MM.1S (cell line): ENCODE results near the gene CYTH1.

Source experiments
- DNase-seq: peaks from one replicate; pipeline ENCODE4 v3.0.0-alpha.2; 2015
- H2AFZ ChIP-seq: fragments of 300-600 bp; sonication (generic); 2 replicates; pipeline ENCODE4 v1.6.0; 2016; ENCODE audit warnings: antibody characterized with exemption, low read length
- H3F3A ChIP-seq: fragments of 300-600 bp; sonication (generic); 2 replicates; pipeline ENCODE4 v1.6.1; 2016; ENCODE audit warnings: mild to moderate bottlenecking, antibody characterized with exemption, low read length, moderate library complexity, mixed read lengths; ENCODE audit not compliant: insufficient read depth
- H3K27ac ChIP-seq: fragments of 300-600 bp; sonication (generic); 2 replicates; pipeline ENCODE4 v1.5.1; 2016; ENCODE audit warnings: mild to moderate bottlenecking, low read length
- H3K27me3 ChIP-seq: fragments of 300-600 bp; sonication (generic); replicated peaks from 2 replicates; pipeline ENCODE4 v1.6.0; 2016; ENCODE audit warnings: low read length; ENCODE audit not compliant: insufficient read depth
- H3K36me3 ChIP-seq: fragments of 300-600 bp; sonication (generic); replicated peaks from 2 replicates; pipeline ENCODE4 v1.6.1; 2016; ENCODE audit warnings: mild to moderate bottlenecking, low read length, mixed read lengths; ENCODE audit not compliant: insufficient read depth
- H3K4me1 ChIP-seq: fragments of 300-600 bp; sonication (generic); 2 replicates; pipeline ENCODE4 v1.6.1; 2016; ENCODE audit warnings: low read length, mixed read lengths
- H3K4me2 ChIP-seq: fragments of 300-600 bp; sonication (generic); 2 replicates; pipeline ENCODE4 v1.6.0; 2016; ENCODE audit warnings: low read depth, low read length
- H3K4me3 ChIP-seq: fragments of 300-600 bp; sonication (generic); 2 replicates; pipeline ENCODE4 v1.5.1; 2016; ENCODE audit warnings: low read length, mixed read lengths
- H3K79me2 ChIP-seq: fragments of 300-600 bp; sonication (generic); 2 replicates; pipeline ENCODE4 v1.6.1; 2016; ENCODE audit warnings: mixed run types, low read length, mixed read lengths
- H3K9ac ChIP-seq: fragments of 300-600 bp; sonication (generic); 2 replicates; pipeline ENCODE4 v1.6.1; 2016; ENCODE audit warnings: low read length, mixed read lengths
- H3K9me2 ChIP-seq: fragments of 300-600 bp; sonication (generic); replicated peaks from 2 replicates; pipeline ENCODE4 v1.6.1; 2016; ENCODE audit warnings: mild to moderate bottlenecking, low read length, mixed read lengths; ENCODE audit not compliant: insufficient read depth
- H3K9me3 ChIP-seq: fragments of 300-600 bp; sonication (generic); replicated peaks from 2 replicates; pipeline ENCODE4 v1.6.1; 2016; ENCODE audit warnings: mild to moderate bottlenecking, low read length, mixed read lengths; ENCODE audit not compliant: insufficient read depth
- H4K20me1 ChIP-seq: fragments of 300-600 bp; sonication (generic); 2 replicates; pipeline ENCODE4 v1.6.1; 2016; ENCODE audit warnings: mild to moderate bottlenecking, low read length, moderate library complexity, mixed read lengths; ENCODE audit not compliant: insufficient read depth
- CTCF ChIP-seq: fragments of 300-600 bp; sonication (generic); IDR thresholded peaks from 2 replicates; pipeline ENCODE4 v1.5.1; 2016; ENCODE audit warnings: antibody characterized with exemption, low read length, mixed read lengths
- EZH2 ChIP-seq: fragments of 300-600 bp; sonication (generic); optimal IDR thresholded peaks from 2 replicates; pipeline ENCODE3; 2017; ENCODE audit warnings: low read depth, mild to moderate bottlenecking, antibody characterized with exemption, low read length, mixed read lengths
- EZH2phosphoT487 ChIP-seq: fragments of 300-600 bp; sonication (generic); IDR thresholded peaks from 2 replicates; pipeline ENCODE4 v1.6.1; 2018; ENCODE audit warnings: antibody characterized with exemption, low read length

Gene CYTH1

DNA sequence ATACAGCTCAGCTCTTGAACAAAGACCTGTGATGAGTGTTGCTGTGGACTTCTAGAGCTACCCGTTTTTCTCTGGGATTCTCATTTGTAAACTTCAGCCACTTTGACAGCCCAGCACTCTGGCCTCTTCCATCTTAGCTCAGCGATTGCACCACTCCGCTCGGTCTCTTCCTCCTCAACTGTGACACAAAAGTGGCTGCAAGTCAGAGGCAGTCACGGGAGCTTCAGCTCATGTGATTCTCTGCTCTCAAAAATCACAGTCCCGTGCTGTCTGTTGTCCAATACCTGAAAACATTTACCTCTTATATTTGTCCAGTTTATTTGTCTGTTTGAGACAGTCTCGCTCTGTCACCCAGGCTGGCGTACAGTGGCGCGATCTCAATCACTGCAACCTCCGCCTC lies 129.2 kb downstream of the CYTH1 start:
- no peak for DNase-seq
- Histone ChIP-seq H3F3A (no peaks in the 10 kb centered on the region), H3K4me1 (no peaks in the 10 kb centered on the region)

GRCh38 chr17:78652024-78652423 lies 130.0 kb downstream of the CYTH1 start:
- Histone ChIP-seq H4K20me1 (no peaks in the 10 kb centered on the region), H3K4me2 (no peak overlapping the region), H3K9ac (no peak overlapping the region), H3K27me3 (no peaks in the 10 kb centered on the region), H3K9me3 (no peaks in the 10 kb centered on the region), H3F3A (no peaks in the 10 kb centered on the region), H3K27ac (no peak overlapping the region), H3K79me2 (no peaks in the 10 kb centered on the region), H3K4me3 (no peak overlapping the region), H3K36me3 (no peaks in the 10 kb centered on the region), H2AFZ (no peak overlapping the region), H3K4me1 (no peaks in the 10 kb centered on the region), H3K9me2 (no peaks in the 10 kb centered on the region)
- TF ChIP-seq EZH2 (no peak), EZH2phosphoT487 (no peak), CTCF (no peak)
- no peak for DNase-seq

More for the DNA sequence above, 129.2 kb downstream of the CYTH1 start:
- H3K9me3 ChIP-seq: no peaks in the 10 kb centered on the region
- H3K4me3 ChIP-seq: no peak overlapping the region
- H3K4me2 ChIP-seq: no peak overlapping the region
- TF ChIP-seq CTCF (no peak), EZH2phosphoT487 (no peak), EZH2 (no peak)
- no peaks in the 10 kb centered on the region for H3K79me2 ChIP-seq
- no peak overlapping the region for H2AFZ ChIP-seq
- H3K27me3 ChIP-seq: no peaks in the 10 kb centered on the region
- no peaks in the 10 kb centered on the region for H3K9me2 ChIP-seq
- no peak overlapping the region for H3K9ac ChIP-seq
- no peaks in the 10 kb centered on the region for H4K20me1 ChIP-seq
- no peaks in the 10 kb centered on the region for H3K36me3 ChIP-seq
- H3K27ac ChIP-seq: no peak overlapping the region

- Histone ChIP-seq H3K9me3 (no peaks in the 10 kb centered on the region), H3K4me2 (no peak overlapping the region), H4K20me1 (no peaks in the 10 kb centered on the region), H3K36me3 (no peaks in the 10 kb centered on the region), H2AFZ (no peak overlapping the region), H3F3A (no peaks in the 10 kb centered on the region), H3K79me2 (no peaks in the 10 kb centered on the region), H3K27me3 (no peaks in the 10 kb centered on the region), H3K9ac (no peak overlapping the region), H3K4me3 (no peak overlapping the region), H3K27ac (no peak overlapping the region), H3K4me1 (no peaks in the 10 kb centered on the region), H3K9me2 (no peaks in the 10 kb centered on the region)
- TF ChIP-seq EZH2 (no peak), EZH2phosphoT487 (no peak), CTCF (no peak)
- no peak for DNase-seq
These were observed 130.5 kb downstream of the CYTH1 start for GRCh38 chr17:78651554-78651953.
